Thoracic aorta (tissue), 2 donors: ENCODE measurements around the gene TAPT1. TPM values are rescaled to one million over a fixed set of nuclear protein-coding genes. Genes with fewer than 3 reads are reported as not detected.

Experiments
- ATAC-seq: fragments of 150-250 bp; one replicate; pipeline ENCODE4 v1.8.0; 2017; ENCODE audit warnings: low read depth; ENCODE audit not compliant: insufficient number of reproducible peaks, low FRiP score
- DNase-seq: peaks from one replicate; pipeline ENCODE4 v3.0.0-alpha.2; 2020; ENCODE audit warnings: low spot score
- H3K27ac ChIP-seq, 2 donors: fragments of 200-600 bp; sonication (generic); 1 replicate in 1 of 2; 2 replicates in 1 of 2; pipeline ENCODE4 v1.5.1; 2016; ENCODE audit warnings: mild to moderate bottlenecking in 2 of 2, moderate library complexity in 2 of 2
- H3K27me3 ChIP-seq: fragments of 200-600 bp; sonication (generic); replicated peaks from 2 replicates; pipeline ENCODE4 v1.6.0; 2016; ENCODE audit warnings: mild to moderate bottlenecking; ENCODE audit not compliant: insufficient read depth
- H3K36me3 ChIP-seq: fragments of 200-600 bp; sonication (generic); one replicate; pipeline ENCODE4 v1.5.1; 2016
- H3K4me1 ChIP-seq, 2 donors: fragments of 200-600 bp; sonication (generic); 1 replicate in 1 of 2; 2 replicates in 1 of 2; pipeline versions ENCODE4 v1.5.1 to v1.6.0; 2016; ENCODE audit warnings: low read depth in 2 of 2, mild to moderate bottlenecking in 1 of 2; ENCODE audit not compliant: control insufficient read depth in 1 of 2
- H3K4me3 ChIP-seq: fragments of 200-600 bp; sonication (generic); 2 replicates; pipeline ENCODE4 v1.5.1; 2016; ENCODE audit warnings: mild to moderate bottlenecking
- H3K9me3 ChIP-seq: fragments of 200-600 bp; sonication (generic); 2 replicates; pipeline ENCODE4 v1.5.1; 2016
- total RNA-seq, 2 donors: library from RNA; depleted of rRNA; stranded (reverse); fragments of >200 nt; gene quantifications; one replicate each; pipeline versions ENCODE4 v1.1.0 to v1.2.3, GENCODE V29; 2016
- TF ChIP-seq, protein P1 (sequence below): fragments of 200-600 bp; sonication (generic); IDR thresholded peaks from one replicate; pipeline ENCODE4 v1.5.1; 2019; ENCODE audit warnings: antibody characterized with exemption

Gene TAPT1
- total RNA-seq, 2 donors from 2014 or later: 34.4 to 36.0 TPM

DNA sequence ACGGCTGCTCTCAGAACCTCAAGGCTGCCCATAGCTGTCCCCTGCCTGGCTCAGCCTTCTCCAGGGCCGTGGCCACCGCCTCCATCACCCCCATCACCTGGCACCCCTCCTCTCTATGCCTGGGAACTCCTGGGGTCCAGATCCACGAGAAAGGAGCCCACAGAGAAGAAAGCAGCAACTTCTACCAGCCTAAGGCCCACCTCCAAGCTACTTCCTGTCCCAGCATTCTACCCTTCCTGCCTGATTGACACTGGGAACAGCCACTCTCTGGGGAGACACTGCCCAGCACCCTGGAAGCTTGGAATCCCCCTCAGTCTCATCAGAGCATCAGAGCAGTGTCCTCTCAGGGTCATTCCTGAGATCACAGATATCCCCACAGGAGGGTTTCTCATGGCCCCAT lies 105.6 kb downstream of the TAPT1 start:
- no peaks in the 10 kb centered on the region for H3K27me3 ChIP-seq
- H3K27ac ChIP-seq: no peak overlapping the region
- ATAC-seq: no peak
- no peaks in the 10 kb centered on the region for H3K36me3 ChIP-seq
- no peak for DNase-seq
- H3K4me1 ChIP-seq: peaks cover 7 to 28% of the 10 kb centered on the region in 2 donors
- TF ChIP-seq, protein P1, sequence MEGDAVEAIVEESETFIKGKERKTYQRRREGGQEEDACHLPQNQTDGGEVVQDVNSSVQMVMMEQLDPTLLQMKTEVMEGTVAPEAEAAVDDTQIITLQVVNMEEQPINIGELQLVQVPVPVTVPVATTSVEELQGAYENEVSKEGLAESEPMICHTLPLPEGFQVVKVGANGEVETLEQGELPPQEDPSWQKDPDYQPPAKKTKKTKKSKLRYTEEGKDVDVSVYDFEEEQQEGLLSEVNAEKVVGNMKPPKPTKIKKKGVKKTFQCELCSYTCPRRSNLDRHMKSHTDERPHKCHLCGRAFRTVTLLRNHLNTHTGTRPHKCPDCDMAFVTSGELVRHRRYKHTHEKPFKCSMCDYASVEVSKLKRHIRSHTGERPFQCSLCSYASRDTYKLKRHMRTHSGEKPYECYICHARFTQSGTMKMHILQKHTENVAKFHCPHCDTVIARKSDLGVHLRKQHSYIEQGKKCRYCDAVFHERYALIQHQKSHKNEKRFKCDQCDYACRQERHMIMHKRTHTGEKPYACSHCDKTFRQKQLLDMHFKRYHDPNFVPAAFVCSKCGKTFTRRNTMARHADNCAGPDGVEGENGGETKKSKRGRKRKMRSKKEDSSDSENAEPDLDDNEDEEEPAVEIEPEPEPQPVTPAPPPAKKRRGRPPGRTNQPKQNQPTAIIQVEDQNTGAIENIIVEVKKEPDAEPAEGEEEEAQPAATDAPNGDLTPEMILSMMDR: no peak
- H3K9me3 ChIP-seq: no peaks in the 10 kb centered on the region
- no peak overlapping the region for H3K4me3 ChIP-seq

GRCh38 chr4:16119981-16120380 lies 106.3 kb downstream of the TAPT1 start:
- Histone ChIP-seq H3K4me1 (peaks cover 7 to 28% of the 10 kb centered on the region in 2 donors), H3K4me3 (no peak overlapping the region), H3K36me3 (no peaks in the 10 kb centered on the region), H3K9me3 (no peaks in the 10 kb centered on the region), H3K27ac (no peak overlapping the region), H3K27me3 (no peaks in the 10 kb centered on the region)
- TF ChIP-seq, protein P1: no peak
- DNase-seq (no peak), ATAC-seq (no peak)

DNA sequence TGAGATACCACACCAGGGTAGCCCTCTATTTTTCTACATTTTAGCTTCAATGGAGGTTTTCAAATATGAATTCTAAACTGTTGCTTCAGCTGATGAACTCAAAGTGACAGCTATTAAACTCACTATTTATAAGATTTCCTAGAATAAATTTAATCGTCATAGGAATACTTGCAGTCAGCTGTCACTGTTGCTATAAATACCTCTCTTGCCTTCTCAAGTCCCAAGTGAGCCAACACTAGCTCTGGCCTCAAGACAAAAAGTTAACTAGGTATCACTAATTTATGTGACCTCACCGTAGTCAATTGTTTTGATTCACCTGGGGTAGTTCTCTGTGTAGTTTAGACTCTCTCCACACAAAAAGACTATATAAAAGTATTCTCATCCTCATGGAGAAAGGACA lies 108.2 kb downstream of the TAPT1 start:
- Histone ChIP-seq H3K4me3 (peak overlapping the region; percentile 11), H3K9me3 (no peaks in the 10 kb centered on the region), H3K4me1 (peaks cover 7 to 28% of the 10 kb centered on the region in 2 donors), H3K36me3 (no peaks in the 10 kb centered on the region), H3K27ac (peak overlapping the region in 1 of 2 donors; percentile 44), H3K27me3 (no peaks in the 10 kb centered on the region)
- DNase-seq: no peak
- TF ChIP-seq, protein P1: no peak
- ATAC-seq: no peak

GRCh38 chr4:16117164-16117563 lies 109.1 kb downstream of the TAPT1 start:
- Histone ChIP-seq H3K9me3 (no peaks in the 10 kb centered on the region), H3K27me3 (no peaks in the 10 kb centered on the region), H3K27ac (peak overlapping the region in 1 of 2 donors; percentile 9), H3K4me1 (peaks cover 7 to 21% of the 10 kb centered on the region in 2 donors), H3K4me3 (no peak overlapping the region), H3K36me3 (no peaks in the 10 kb centered on the region)
- ATAC-seq (no peak), DNase-seq (no peak)
- TF ChIP-seq, protein P1: no peak

GRCh38 chr4:16116493-16116990 lies 109.7 kb downstream of the TAPT1 start:
- Histone ChIP-seq H3K9me3 (no peaks in the 10 kb centered on the region), H3K27ac (no peak overlapping the region), H3K4me3 (no peak overlapping the region), H3K4me1 (peaks cover 7 to 19% of the 10 kb centered on the region in 2 donors), H3K27me3 (no peaks in the 10 kb centered on the region), H3K36me3 (no peaks in the 10 kb centered on the region)
- TF ChIP-seq, protein P1: no peak
- DNase-seq (no peak), ATAC-seq (no peak)
